T-cell (primary cell): ENCODE data around the gene CAPN9. TPM values are rescaled to one million over a fixed set of nuclear protein-coding genes. Genes with fewer than 3 reads are reported as not detected.

Experiments
- ATAC-seq, 4 experiments: fragments of 200-7000 bp in 3 of 4; fragments of 150-1000 bp in 1 of 4; cut with Tn5 transposase; replicated peaks in 1 of 4; 1 replicate in 3 of 4; 2 replicates in 1 of 4; pipeline ENCODE4 v1.10.0; 2021; ENCODE audit warnings: moderate library complexity in 3 of 4, mild to moderate bottlenecking in 2 of 4, moderate number of reproducible peaks in 1 of 4
- CTCF ChIA-PET, 2 donors: fragments of 300-600 bp; sonication (Branson Sonifier 250); formaldehyde crosslinking; loops; one replicate each; lab custom pipeline; 2022; ENCODE audit warnings: antibody characterized with exemption in 2 of 2; lab: Charles Lee
- POLR2A ChIA-PET, 2 donors: fragments of 300-600 bp; sonication (Branson Sonifier 250); formaldehyde crosslinking; loops; one replicate each; lab custom pipeline; 2022; ENCODE audit warnings: antibody characterized with exemption in 2 of 2; lab: Charles Lee
- DNase-seq, 35 experiments: peaks; one replicate each; pipeline versions ENCODE4 v3.0.0 to v3.0.0-alpha.2; 2013 to 2023
- H3K27ac ChIP-seq: one replicate; pipeline ENCODE4 v1.5.1; 2013; ENCODE audit warnings: low read length
- H3K27me3 ChIP-seq, 2 experiments: replicated peaks in 1 of 2; 1 replicate in 1 of 2; 2 replicates in 1 of 2; pipeline versions ENCODE4 v1.6.1 to v1.7.0; 2013; ENCODE audit warnings: low read length in 1 of 2, mixed read lengths in 1 of 2; ENCODE audit not compliant: control insufficient read depth in 2 of 2, insufficient read depth in 2 of 2; ENCODE audit errors: extremely low read depth in 1 of 2
- H3K36me3 ChIP-seq, 2 donors: 1 replicate in 1 of 2; 2 replicates in 1 of 2; pipeline versions ENCODE4 v1.6.1 to v1.7.0; 2013; ENCODE audit warnings: low read length in 1 of 2; ENCODE audit not compliant: control insufficient read depth in 2 of 2, insufficient read depth in 1 of 2; ENCODE audit errors: extremely low read depth in 1 of 2
- H3K4me1 ChIP-seq, 2 experiments: 1 replicate in 1 of 2; 2 replicates in 1 of 2; pipeline versions ENCODE4 v1.6.1 to v1.7.0; 2013; ENCODE audit warnings: low read length in 2 of 2, mixed read lengths in 1 of 2; ENCODE audit not compliant: insufficient read depth in 2 of 2, control insufficient read depth in 1 of 2; ENCODE audit errors: extremely low read depth in 1 of 2
- H3K4me3 ChIP-seq, 2 donors: 1 replicate in 1 of 2; 2 replicates in 1 of 2; pipeline versions ENCODE4 v1.5.1 to v1.7.0; 2013; ENCODE audit warnings: mild to moderate bottlenecking in 2 of 2, low read length in 1 of 2, moderate library complexity in 1 of 2; ENCODE audit not compliant: control insufficient read depth in 1 of 2; ENCODE audit errors: extremely low read depth in 1 of 2
- H3K9me3 ChIP-seq: 2 replicates; pipeline ENCODE4 v1.7.0; 2013
- H3K27ac Mint-ChIP-seq, 2 donors: one replicate each; pipeline ENCODE4 v1.8.0; 2020 to 2021; ENCODE audit warnings: mild to moderate bottlenecking in 2 of 2, mixed read lengths in 2 of 2
- H3K27me3 Mint-ChIP-seq, 2 donors: one replicate each; pipeline ENCODE4 v1.8.0; 2021 to 2022; ENCODE audit warnings: mixed read lengths in 2 of 2
- H3K36me3 Mint-ChIP-seq: one replicate; pipeline ENCODE4 v1.8.0; 2021; ENCODE audit warnings: mixed read lengths
- H3K4me1 Mint-ChIP-seq, 3 donors: one replicate each; pipeline ENCODE4 v1.8.0; 2020 to 2022; ENCODE audit warnings: mixed read lengths in 3 of 3, mild to moderate bottlenecking in 1 of 3
- H3K4me3 Mint-ChIP-seq, 3 donors: one replicate each; pipeline ENCODE4 v1.8.0; 2020 to 2022; ENCODE audit warnings: mild to moderate bottlenecking in 3 of 3, mixed read lengths in 3 of 3, moderate library complexity in 3 of 3
- H3K9me3 Mint-ChIP-seq, 3 donors: one replicate each; pipeline ENCODE4 v1.8.0; 2020 to 2022; ENCODE audit warnings: mixed read lengths in 3 of 3
- WGBS: methylation state at CpG from one replicate; pipeline ENCODE4 v1.1.5; 2013; ENCODE audit warnings: missing lambda C conversion rate; ENCODE audit not compliant: insufficient coverage; 5-methylcytosine and 5-hydroxymethylcytosine counted together
- total RNA-seq, 35 experiments: library from RNA in 6 of 35; stranded (reverse) in 6 of 35; fragments of 120-200 nt in 1 of 35; gene quantifications; one replicate each; pipeline versions ENCODE4 v1.2.1 to v1.2.4 and lab custom pipeline; 2013 to 2026

CAPN9 gene
- total RNA-seq, 5 donors from 2014 or later (not counting 1 experiment from before 2014, with no cell fraction given), result not detected

DNA sequence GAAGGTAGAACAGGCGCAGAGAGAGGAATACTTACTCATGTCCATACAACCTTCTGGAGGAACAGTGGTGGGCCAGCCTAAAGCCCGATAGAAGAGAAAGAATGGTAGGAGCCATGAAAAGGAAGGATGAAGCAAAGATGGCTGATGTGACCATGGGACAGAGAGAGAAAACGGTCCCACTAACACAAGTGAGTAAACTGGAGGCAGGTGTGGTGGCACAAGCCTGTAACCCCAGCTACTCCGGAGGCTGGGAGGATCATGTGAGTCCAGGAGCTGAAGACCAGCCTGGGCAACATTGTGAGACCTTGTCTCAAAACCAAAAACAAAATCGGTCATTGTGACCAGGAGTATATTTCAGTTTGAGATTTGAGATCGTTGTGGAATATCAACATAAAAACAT lies 71.7 kb downstream of the CAPN9 start:
- Mint-ChIP-seq H3K36me3 (no peaks in the 10 kb centered on the region), H3K4me1 (no peaks in the 10 kb centered on the region), H3K9me3 (peaks cover 2% of the 10 kb centered on the region in 3 donors), H3K27me3 (peaks cover 40 to 41% of the 10 kb centered on the region in 2 donors), H3K4me3 (no peak overlapping the region), H3K27ac (no peak overlapping the region)
- ATAC-seq (no peak), DNase-seq (no peak)
- ChIA-PET POLR2A (no interaction called here), CTCF (no interaction called here)
- Histone ChIP-seq H3K4me3 (no peak overlapping the region), H3K27ac (no peak overlapping the region), H3K27me3 (peaks cover 0 to 12% of the 10 kb centered on the region in 2 experiments), H3K4me1 (no peaks in the 10 kb centered on the region), H3K36me3 (no peaks in the 10 kb centered on the region), H3K9me3 (no peaks in the 10 kb centered on the region)
- 68% methylated on average over 2 of the region's 6 CpGs for WGBS

DNA sequence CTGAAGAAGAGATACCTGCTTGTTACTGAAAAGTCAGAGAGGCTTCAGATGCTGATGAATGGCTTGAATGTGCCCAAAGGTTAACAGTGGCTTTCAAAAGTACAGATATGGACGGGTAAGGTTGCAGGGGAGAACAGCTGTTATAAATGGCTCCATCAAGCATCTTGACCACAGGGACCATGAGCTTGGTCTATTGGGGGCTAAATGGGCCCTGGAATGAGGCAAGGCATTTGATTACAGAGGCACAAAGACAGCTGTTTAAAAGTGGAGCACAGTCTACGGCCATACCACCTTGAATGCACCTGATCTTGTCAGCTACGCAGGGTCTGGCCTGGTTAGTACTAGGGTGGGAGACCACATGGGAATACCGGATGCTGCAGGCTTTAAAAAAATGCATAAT lies 72.8 kb downstream of the CAPN9 start:
- ChIA-PET CTCF (no interaction called here), POLR2A (no interaction called here)
- no peaks in the 10 kb centered on the region for H3K9me3 Mint-ChIP-seq
- H3K27ac Mint-ChIP-seq, result no peak overlapping the region
- H3K27me3 ChIP-seq, result peaks cover 0 to 12% of the 10 kb centered on the region in 2 experiments
- H3K36me3 ChIP-seq, result no peaks in the 10 kb centered on the region
- no peak for ATAC-seq
- 70% methylated on average over 2 of the region's 4 CpGs for WGBS
- H3K4me1 Mint-ChIP-seq, result no peaks in the 10 kb centered on the region
- no peaks in the 10 kb centered on the region for H3K4me1 ChIP-seq
- H3K4me3 Mint-ChIP-seq, result no peak overlapping the region
- DNase-seq, result no peak
- H3K4me3 ChIP-seq, result no peak overlapping the region
- H3K36me3 Mint-ChIP-seq, result no peaks in the 10 kb centered on the region
- H3K27me3 Mint-ChIP-seq, result peaks cover 35 to 41% of the 10 kb centered on the region in 2 donors
- H3K9me3 ChIP-seq, result no peaks in the 10 kb centered on the region
- H3K27ac ChIP-seq, result no peak overlapping the region

DNA sequence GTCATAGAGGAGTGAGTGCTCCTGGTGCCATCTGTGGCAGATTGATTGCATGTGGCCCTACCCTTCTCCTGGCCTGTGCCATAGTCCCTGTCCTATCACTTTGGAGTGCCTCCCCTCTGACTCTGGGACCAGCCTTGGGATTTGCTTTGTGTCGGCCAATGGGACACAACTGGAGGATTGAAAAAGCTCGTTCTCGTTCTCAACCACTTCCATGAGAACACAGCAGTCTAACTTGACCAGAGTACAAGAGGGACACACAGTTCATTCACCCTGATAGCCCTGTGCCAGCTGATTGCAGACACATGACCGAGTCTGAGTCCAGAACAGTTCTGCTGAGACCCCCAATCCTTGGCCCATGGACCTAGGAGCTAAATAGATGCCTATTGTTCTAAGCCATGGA lies 73.4 kb downstream of the CAPN9 start:
- H3K4me1 Mint-ChIP-seq, result no peaks in the 10 kb centered on the region
- H3K27ac ChIP-seq, result no peak overlapping the region
- no peak overlapping the region for H3K4me3 Mint-ChIP-seq
- H3K27me3 ChIP-seq, result peaks cover 0 to 12% of the 10 kb centered on the region in 2 experiments
- ATAC-seq, result no peak
- no peak overlapping the region for H3K4me3 ChIP-seq
- no peak for DNase-seq
- H3K27ac Mint-ChIP-seq, result no peak overlapping the region
- no peaks in the 10 kb centered on the region for H3K9me3 ChIP-seq
- H3K36me3 Mint-ChIP-seq, result no peaks in the 10 kb centered on the region
- H3K9me3 Mint-ChIP-seq, result no peaks in the 10 kb centered on the region
- no peaks in the 10 kb centered on the region for H3K36me3 ChIP-seq
- peaks cover 29 to 35% of the 10 kb centered on the region in 2 donors for H3K27me3 Mint-ChIP-seq
- ChIA-PET CTCF (no interaction called here), POLR2A (no interaction called here)
- 37% methylated on average over 3 of the region's 4 CpGs for WGBS
- no peaks in the 10 kb centered on the region for H3K4me1 ChIP-seq

DNA sequence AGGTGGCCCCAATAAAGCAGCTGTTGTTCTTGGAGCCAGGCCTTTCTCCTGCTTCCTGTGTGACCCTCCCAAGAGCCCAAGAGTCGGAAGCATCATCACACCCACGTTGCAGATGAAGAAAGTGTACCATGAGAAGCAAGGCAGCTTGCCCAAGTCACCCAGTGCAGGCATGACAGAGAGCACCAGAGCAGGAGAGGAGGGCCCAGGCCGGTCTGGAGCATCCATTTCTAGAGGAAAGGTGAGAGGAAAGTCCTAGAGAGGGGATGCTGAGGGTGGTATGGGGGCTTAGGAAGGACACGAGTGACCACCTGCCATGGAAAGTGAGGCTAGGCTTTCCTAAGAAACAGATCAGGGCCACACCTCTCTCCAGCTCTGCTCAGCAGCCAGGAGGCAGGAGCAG lies 74.2 kb downstream of the CAPN9 start:
- no peaks in the 10 kb centered on the region for H3K9me3 Mint-ChIP-seq
- ATAC-seq (no peak), DNase-seq (no peak)
- no peaks in the 10 kb centered on the region for H3K36me3 Mint-ChIP-seq
- no peak overlapping the region for H3K4me3 Mint-ChIP-seq
- H3K27me3 Mint-ChIP-seq, result peaks cover 28% of the 10 kb centered on the region in 2 donors
- ChIA-PET CTCF (no interaction called here), POLR2A (no interaction called here)
- no peaks in the 10 kb centered on the region for H3K36me3 ChIP-seq
- no peaks in the 10 kb centered on the region for H3K4me1 Mint-ChIP-seq
- H3K27me3 ChIP-seq, result peaks cover 0 to 18% of the 10 kb centered on the region in 2 experiments
- no peaks in the 10 kb centered on the region for H3K9me3 ChIP-seq
- no peak overlapping the region for H3K27ac Mint-ChIP-seq
- H3K4me1 ChIP-seq, result no peaks in the 10 kb centered on the region
- no peak overlapping the region for H3K27ac ChIP-seq
- WGBS, result 56% methylated on average over 3 of the region's 4 CpGs
- no peak overlapping the region for H3K4me3 ChIP-seq

DNA sequence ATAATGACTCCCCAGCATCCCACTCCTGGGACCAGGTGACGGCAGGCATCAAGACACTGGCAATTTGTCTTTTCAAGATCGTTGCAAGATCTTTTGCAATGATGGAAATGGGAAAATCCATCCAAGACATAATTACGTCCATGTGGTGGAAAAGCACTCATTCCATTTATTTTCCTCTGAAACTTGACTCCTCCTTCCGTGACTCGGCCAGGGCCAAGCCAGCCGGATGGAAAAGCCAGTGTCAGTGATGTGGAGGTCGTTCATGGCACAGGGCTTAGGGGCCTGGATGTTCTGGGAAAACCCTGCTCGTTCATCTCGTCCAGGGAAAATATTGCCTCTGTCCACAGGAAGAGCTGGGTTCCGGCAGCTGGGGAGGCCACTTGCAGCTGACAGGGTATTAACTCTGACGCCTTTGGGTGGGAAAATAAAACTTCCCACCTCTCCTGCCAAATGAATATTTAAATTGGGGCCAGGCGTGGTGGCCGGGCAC lies 74.9 kb downstream of the CAPN9 start:
- ATAC-seq, result no peak
- ChIA-PET CTCF (no interaction called here), POLR2A (no interaction called here)
- H3K27ac Mint-ChIP-seq, result no peak overlapping the region
- no peaks in the 10 kb centered on the region for H3K9me3 Mint-ChIP-seq
- H3K36me3 ChIP-seq, result no peaks in the 10 kb centered on the region
- H3K9me3 ChIP-seq, result no peaks in the 10 kb centered on the region
- no peaks in the 10 kb centered on the region for H3K36me3 Mint-ChIP-seq
- H3K4me3 Mint-ChIP-seq, result no peak overlapping the region
- no peak overlapping the region for H3K27ac ChIP-seq
- WGBS, result 56% methylated on average over 5 of the region's 13 CpGs
- H3K27me3 ChIP-seq, result peaks cover 0 to 22% of the 10 kb centered on the region in 2 experiments
- peaks cover 24 to 26% of the 10 kb centered on the region in 2 donors for H3K27me3 Mint-ChIP-seq
- H3K4me1 Mint-ChIP-seq, result no peaks in the 10 kb centered on the region
- DNase-seq, result no peak
- no peak overlapping the region for H3K4me3 ChIP-seq
- H3K4me1 ChIP-seq, result no peaks in the 10 kb centered on the region

DNA sequence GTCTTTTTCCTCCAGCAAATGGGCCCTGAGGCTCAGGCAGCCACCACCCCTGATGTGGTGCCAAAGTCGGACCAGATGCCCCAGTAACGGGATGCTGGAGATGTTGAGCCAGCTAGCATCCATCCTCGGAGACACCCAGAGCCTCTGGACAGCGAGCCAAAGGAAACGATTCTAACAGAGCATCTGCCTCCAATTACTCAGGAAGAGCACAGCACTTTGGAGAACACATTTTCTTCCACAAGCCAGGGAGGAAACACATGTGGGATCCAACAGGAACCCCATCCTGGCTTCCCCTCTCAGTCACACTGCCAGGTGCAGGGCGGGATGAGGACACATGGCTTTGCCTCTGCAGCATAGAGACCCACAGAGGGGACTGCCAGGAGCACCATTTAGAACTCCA lies 76.2 kb downstream of the CAPN9 start:
- H3K36me3 Mint-ChIP-seq, result no peaks in the 10 kb centered on the region
- H3K9me3 Mint-ChIP-seq, result no peaks in the 10 kb centered on the region
- H3K36me3 ChIP-seq, result no peaks in the 10 kb centered on the region
- H3K27me3 Mint-ChIP-seq, result peaks cover 14 to 18% of the 10 kb centered on the region in 2 donors
- 64% methylated on average over 6 of the region's 6 CpGs for WGBS
- H3K4me3 Mint-ChIP-seq, result no peak overlapping the region
- no peak overlapping the region for H3K27ac Mint-ChIP-seq
- no peak overlapping the region for H3K4me3 ChIP-seq
- H3K4me1 ChIP-seq, result no peaks in the 10 kb centered on the region
- CTCF ChIA-PET, result no interaction called here
- peaks cover 0 to 27% of the 10 kb centered on the region in 2 experiments for H3K27me3 ChIP-seq
- no peaks in the 10 kb centered on the region for H3K9me3 ChIP-seq
- H3K4me1 Mint-ChIP-seq, result no peaks in the 10 kb centered on the region
- no peak overlapping the region for H3K27ac ChIP-seq
- no peak for ATAC-seq
- DNase-seq, result no peak
- POLR2A ChIA-PET, result no interaction called here

DNA sequence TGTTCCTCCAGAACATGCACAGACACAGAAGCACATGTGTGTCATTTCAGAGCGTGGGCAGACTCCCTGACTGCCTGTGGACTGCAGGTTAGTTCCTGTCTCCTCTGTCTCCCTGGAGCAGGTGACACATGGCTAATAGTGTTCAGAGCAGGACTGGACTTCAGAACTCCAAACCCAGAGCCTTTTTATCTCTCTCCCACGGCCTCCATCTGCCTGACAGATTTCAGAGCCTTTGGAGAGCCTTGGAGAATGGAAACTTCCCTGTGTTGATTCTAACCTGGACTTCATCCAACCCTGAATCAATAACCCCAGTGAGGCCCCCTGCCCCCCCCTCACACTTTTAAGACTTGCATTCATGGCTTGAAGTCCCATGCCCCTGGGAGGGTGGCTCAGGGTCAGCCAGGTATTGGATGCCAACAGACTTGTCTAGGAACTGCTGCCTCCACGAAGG lies 76.8 kb downstream of the CAPN9 start:
- Histone ChIP-seq H3K9me3 (no peaks in the 10 kb centered on the region), H3K4me3 (no peak overlapping the region), H3K4me1 (no peaks in the 10 kb centered on the region), H3K27me3 (peaks cover 0 to 27% of the 10 kb centered on the region in 2 experiments), H3K27ac (no peak overlapping the region), H3K36me3 (no peaks in the 10 kb centered on the region)
- H3K4me1 Mint-ChIP-seq, result no peaks in the 10 kb centered on the region
- peaks cover 14 to 15% of the 10 kb centered on the region in 2 donors for H3K27me3 Mint-ChIP-seq
- DNase-seq (no peak), ATAC-seq (no peak)
- CTCF ChIA-PET, result no interaction called here
- no peaks in the 10 kb centered on the region for H3K9me3 Mint-ChIP-seq
- 38% methylated on average over 3 of the region's 3 CpGs for WGBS
- H3K4me3 Mint-ChIP-seq, result no peak overlapping the region
- no peak overlapping the region for H3K27ac Mint-ChIP-seq
- no peaks in the 10 kb centered on the region for H3K36me3 Mint-ChIP-seq
- POLR2A ChIA-PET, result no interaction called here
